HG02571 (cell line): Measurements from ENCODE around the gene B4GALT1.
"Not testable (repeated sequence)": the region's sequence is repeated elsewhere in the genome, so short reads cannot be mapped to it uniquely, and the experiment has no call there.

Experiments
- ATAC-seq: cut with Tn5 transposase; IDR thresholded peaks from one replicate; pipeline ENCODE4 v1.9.1; 2021; ENCODE audit warnings: mild to moderate bottlenecking, moderate library complexity; ENCODE audit not compliant: unreplicated experiment

B4GALT1 gene

DNA sequence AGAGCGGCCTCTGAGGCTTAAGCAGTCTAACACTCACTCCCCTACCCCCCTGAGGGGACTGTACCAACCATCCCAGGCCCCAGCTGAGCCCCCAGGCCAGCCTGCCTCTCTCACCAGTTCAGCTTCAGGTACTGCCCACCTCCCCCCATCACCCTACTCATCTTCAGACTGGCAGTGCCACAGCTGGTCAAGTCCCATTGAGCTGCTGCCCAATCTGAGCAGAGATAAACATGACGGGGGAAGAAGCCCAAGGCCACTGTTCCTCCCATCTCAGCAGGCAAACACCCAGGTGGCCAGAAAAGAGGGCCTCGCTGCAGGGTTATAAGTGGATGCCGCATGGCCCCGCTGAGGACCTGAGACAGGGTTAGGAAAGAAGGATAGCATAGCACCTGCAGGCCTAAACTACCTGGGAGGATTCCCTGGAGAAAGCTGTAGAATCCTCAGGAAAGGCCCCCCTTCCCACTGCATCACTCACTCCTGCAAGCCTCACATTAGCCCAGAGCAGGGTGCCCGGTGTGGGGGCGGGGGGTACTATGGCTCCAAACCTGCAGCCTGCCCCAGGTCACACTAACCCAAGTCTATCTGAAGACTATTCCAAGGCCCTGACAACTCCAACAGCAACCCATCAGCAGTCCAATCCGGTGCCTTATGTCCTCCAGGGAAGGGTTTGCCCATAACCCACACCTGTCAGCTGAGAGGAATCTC is 3.6 kb downstream of the B4GALT1 start:
- ATAC-seq: no peak

DNA sequence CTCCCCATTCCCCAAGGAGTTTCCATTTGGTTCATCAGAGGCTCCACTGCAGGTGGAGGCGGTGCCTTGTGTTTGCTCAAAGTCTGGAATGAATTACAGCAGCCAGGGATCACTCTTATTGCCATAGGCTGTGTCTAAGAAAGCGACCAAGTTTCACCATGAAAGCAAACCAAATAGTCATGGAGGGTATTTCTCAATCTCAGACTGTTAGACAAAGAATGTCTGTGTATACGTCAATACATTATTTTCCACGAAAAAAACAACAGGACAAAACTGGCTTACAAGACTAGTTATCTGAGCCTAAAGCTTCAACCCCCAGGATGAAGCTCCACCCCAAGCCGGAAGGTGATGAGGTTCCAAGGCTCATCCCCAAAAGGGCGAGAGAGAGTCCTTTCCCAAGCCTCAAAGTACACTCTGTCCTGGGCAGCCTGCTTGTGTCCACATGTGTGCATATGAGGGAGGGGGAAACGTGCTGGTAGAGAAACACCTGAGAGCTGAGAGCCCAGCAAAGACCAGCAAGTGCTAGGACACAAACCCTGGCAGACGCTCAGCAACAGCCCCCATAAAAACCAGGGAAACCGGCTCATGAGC is 4.3 kb downstream of the B4GALT1 start:
- no peak for ATAC-seq

DNA sequence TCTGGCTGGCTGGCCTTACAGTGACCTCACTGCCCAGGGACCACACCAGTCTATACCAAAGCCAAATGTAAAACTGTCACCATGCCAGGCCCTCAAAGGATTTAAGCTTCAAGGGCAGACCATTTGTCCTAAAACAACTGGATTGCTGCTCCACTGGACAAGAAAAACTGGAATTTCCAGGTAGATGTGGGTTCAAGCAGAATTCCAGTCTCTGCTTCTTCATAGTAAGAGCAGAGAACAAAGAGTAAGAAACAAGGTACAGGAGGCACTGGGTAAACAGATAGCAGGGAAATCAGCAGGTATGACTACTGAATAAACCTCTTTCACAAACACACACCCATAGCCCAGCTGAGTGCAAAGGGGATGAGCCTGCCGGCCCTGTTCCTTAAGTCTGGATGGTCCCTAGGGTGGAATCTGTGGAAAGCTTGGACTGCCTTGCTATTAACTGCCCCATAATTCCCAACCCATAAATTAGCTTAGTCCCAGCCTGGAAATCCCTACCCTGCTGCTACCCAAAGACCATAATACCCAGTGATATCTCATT is 5.5 kb downstream of the B4GALT1 start:
- no peak for ATAC-seq

DNA sequence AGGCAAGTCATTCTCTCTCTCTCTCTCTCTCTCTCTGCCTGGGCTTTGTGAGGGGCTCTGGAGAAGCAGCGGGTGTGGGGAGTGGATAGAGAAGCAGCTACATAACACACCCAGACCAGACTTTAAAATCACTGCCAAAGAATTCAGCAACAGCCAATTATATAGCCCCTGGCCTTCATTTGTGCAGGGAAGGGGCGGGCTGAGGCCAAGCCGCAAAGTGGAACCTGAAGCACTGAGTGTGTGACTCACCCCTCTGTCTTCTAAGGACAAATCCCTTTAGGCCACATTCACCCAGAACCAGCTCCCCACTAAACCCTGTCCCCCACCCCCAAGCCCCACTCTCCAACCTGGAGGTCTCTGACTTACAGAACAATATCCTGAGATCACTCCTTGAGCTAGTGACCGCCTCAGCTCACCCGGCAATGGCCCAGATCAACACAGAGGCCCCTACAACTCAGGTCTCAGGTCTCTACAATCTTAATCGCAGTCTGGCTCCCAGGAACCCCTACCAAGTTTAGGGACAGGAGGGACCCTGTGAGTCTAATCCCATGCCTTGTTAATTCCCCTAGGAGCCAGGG is 6.0 kb downstream of the B4GALT1 start:
- ATAC-seq: no peak

DNA sequence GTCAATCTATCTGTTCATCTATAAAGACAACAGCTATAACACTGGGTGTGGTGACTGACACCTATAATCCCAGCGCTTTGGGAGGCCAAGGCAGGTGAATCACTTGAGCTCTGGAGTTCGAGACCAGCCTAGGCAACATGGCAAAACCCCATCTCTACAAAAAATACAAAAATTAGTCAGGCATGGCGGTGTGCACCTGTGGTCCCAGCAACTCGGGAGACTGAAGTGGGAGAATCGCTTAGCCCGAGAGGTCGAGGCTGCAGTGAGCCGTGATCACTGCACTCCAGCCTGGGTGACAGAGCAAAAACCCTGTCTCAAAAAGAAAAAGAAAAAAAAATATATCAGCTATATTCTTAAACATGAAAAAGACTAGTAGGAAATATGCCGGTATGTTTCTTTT is 6.7 kb downstream of the B4GALT1 start:
- ATAC-seq: not testable (repeated sequence)

DNA sequence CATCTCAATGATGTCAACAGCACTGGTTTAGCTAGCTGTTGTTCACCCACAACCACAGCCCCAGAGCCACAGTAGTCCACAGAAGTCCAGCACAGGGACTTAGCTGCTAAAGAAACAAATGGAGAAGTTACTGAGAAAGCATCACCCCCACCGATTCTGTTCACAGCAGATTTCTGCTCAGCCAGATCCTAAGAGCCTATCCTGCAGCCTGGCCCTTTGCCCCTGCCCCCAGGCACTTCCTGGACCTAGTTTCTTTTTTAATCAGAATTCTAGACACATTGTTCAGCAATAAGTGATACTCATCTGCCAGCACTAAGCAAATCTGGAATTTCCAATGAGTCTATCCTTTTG is 7.4 kb downstream of the B4GALT1 start:
- peak; percentile 24 for ATAC-seq

DNA sequence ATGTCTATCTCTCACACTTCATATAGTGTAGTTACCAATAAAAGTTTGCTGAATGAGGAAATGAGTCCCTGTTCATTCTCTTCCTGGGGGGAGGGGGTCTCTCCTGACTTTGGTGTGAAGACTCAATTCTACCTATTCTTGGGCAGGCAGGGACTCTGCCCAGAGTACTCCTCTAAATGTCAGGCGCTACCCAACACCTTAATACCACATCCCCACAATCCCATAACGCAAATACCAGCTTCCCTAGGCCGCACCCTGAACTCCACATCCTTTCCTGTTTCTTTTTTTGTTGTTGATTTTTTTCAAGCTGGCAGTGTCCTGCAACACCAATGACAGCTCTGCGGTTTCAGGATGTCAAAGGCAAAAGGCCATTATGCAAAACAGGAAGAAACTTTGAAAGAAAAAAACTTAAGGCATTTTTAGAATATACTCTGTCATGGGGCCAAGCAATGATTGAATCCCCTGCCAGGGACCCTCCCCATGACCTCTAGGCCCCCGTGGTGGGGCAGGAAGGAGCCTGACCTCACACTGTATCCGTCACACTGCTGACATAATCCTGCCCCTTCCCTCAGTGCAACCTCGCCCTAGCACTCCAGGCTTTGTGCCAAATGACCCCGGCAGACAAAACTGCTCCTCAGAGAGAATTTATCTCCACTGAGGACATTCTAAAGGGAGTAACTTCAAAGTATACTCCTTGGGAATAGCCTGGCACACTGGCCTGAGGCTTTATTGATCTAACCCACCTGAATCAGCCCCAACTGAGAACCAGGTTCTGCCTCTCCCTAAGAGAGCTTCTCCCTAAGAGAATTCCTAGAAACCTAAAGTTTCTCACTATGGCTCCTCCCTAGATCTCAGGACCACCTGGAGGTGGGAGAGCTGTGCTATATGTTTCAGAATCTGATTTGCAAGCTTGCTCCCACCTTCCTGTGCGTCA is 8.0 kb downstream of the B4GALT1 start:
- no peak for ATAC-seq

DNA sequence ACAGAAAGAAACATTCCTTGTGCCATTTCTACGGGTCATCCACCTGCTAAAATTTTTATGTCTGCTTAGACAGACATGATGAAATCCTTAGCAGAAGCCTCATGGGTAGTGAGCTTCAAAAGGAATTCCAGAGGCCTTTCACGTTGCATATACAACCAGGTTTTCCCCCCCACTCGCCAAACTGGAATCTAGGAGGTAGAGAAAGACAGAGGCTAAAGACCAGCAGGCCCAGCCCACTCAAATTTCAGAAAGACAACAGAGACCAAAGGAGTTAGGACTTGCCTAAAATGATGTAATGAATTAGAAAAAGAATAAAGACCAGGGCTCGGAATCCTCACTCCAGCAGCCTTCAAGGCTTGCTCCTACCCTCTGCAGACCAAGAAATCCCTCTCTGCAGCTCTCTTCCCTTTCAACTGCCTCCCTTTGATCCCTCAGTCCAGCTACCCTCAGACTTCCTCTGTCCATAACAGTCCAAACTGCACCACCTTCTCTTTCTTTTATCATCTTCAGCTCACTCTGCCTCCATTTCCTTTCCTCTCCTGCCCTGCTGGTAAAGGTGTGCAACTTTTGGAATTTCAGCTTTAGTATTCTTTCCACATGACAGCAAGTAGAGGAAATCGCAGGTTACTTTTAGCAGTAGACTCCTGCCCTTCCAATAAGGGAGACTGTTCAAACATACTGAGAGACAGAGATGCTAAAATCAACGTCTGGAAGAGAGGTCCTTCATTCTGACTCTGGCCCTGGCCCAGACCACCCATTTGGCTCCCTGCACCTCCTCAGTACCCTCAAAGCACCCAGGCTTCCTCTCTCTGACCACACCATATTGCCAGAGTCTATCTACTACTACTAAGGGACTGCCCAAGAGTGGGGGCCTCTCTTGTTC is 8.9 kb downstream of the B4GALT1 start:
- ATAC-seq: no peak

DNA sequence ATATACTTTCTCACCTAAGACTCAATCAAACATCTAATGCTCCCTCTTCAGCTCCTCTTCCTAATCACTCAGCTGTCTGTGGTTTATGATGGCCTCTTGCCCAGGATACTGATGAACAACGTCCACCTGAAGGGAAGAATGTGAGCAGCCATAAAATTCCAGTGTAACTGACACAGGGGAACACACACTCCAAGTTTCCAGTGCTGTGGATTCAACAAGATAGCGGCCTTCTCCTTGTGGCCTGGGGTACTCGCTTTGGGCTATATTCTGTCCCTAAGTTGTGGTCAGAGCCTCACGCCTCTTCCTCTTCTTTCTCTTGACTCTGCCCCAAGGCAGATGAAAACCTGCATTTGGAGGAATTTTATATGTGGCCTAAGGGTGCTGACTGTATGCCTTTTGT is 11.7 kb downstream of the B4GALT1 start:
- ATAC-seq: no peak

DNA sequence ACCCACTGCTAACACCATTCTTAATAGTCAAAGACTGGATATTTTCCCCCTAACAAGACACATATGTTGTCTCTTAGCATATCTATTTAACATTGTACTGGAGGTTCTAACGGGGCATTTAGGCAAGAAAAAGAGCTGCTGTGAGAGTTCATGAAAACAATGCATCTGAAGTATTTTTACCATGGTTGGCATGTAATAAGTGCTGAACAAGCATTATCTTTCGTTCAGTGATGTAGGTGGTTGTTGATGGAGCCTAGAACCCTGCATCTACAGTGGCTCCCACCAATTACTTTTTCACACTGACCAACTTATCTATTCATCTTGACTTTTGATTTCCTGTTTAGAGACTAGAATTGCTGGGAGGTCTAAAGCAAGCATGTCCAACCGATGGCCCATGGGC is 12.8 kb downstream of the B4GALT1 start:
- no peak for ATAC-seq

DNA sequence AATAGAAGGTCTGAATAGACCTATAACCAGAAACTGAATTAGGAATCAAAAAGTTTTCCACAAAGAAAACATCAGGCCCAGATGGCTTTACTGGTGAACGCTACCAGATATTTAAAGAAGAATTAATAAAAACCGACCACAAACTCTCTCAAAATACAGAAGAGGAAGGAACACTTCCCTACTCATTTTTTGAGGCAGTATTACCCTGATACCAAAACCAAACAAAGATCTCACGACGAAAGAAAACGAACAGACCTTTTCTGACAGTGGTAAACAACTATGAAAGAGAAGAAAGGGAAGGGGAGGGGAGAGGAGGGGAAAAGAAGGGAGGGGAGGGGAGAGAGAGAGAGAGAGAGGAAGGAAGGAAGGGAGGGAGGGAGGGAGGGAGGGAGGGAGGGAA is 13.5 kb downstream of the B4GALT1 start:
- ATAC-seq: no peak

DNA sequence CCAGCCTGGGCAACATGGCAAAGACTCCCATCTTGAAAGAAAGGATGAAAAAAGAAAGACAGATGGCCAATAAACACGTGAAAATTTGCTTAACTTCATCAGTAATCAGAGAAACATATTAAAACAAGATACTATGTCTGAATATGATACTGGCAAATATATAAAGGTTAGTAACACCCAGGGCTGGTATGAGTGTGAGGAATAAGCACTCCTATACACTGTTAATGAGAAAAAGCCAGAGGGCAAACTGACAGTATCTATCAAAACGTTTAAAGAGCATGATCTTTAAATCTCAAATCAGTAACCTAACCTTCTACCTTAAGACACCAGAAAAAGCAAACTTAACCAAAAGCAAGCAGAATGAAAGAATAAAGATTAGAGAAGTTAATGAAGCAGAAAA is 14.1 kb downstream of the B4GALT1 start:
- ATAC-seq: no peak

DNA sequence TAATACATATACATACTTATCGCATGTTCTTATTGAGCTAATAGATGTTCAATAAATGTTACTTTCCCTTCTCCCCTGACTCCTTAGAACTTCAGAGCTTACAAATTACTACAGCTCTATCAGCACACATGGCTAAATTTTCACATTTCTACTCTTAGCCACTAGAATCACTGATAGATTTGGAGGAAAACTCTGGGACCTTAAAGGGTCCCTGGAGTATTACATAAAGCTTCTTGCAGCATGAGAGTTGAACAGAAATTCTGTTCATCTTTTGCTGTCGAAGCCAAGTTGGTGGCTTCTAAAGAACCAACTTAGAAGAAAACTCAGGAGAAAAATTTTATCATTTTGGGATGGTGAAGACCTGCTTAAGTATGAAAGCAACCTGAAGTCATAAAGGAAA is 15.5 kb downstream of the B4GALT1 start:
- ATAC-seq: no peak

DNA sequence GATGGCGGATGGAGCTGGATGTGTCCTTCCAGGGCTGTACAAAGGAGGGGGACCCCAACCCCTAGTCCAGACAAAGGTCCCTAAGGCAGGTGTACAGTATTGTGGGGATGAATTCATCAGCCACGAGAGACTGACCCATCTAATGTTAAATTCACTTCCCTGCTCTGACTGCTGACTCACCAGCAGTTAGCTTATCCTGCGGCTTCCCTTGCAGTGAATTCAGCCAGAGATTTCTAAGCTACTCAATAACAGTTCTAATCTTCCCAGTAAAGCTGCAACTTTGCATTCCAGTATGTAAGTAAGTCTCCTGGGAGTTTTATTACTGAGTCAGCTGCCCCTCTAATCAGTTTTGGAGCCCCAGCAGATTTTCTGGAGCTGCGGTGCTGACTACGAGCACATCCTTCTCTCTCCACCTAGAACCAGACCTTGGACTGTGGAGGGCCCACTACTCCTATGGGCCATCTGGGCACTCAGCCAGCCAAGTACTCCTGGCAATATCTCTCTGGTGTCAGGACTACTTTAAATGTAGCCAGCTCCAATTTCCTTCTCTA is 16.1 kb downstream of the B4GALT1 start:
- no peak for ATAC-seq

DNA sequence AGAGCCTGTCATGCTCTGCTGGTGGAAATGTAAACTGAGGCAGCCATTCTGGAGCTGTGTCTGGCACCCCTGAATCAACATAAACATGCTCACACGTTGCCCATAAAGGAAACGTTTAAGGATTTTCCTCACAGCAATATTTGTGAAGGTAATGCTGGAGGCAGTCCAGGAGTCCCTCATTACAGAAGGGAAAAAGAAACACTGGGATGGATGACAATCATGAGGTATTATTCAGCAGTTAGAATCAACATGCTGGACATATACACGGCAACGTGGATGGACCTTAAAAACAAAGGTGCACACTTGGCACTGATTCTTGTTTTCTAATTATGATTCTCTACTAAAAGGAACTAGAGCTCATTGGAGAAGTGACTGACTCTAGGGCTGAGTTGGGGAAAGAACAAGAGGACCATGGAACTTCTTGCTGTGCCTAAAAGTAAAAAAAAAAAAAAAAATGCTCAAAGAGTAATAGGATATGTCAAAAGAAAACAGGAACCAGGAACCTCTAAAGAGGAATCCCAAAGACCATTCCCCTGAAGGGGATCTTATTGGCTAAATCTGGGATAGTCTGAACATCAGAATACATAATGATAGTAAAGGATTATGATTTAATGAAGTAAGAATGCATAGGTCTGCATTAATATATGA is 18.6 kb downstream of the B4GALT1 start:
- no peak for ATAC-seq

DNA sequence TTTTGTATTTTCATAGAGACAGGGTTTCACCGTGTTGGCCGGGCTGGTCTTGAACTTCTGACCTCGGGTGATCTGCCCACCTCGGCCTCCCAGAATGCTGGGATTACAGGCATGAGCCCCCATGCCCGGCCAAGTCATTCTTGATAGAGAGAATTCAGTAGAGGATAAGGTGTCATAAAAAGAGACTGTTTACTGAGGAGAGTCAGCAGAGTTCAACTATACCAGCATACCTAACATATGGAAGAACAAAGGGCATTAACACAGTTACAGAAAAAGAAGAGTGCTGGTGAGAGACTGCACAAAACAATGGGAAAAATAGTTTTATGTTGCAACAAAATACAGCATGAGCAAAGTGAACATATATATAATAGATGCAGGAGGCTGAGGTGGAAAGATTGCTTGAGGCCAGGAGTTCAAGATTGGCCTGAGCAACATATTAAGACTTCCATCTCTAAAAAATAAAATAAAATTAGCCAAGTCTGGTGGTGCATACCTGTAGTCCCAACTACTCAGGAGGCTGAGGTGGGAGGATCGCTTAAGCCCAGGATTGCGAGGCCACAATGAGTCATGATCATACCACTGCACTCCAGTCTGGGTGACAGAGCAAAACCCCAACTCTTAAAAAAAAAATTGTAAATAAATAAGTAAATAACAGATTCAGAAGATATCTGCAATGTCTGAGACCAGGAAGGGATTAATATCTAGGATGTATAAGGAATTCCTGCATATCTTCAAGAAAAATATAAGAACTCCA is 19.5 kb downstream of the B4GALT1 start:
- ATAC-seq: no peak

DNA sequence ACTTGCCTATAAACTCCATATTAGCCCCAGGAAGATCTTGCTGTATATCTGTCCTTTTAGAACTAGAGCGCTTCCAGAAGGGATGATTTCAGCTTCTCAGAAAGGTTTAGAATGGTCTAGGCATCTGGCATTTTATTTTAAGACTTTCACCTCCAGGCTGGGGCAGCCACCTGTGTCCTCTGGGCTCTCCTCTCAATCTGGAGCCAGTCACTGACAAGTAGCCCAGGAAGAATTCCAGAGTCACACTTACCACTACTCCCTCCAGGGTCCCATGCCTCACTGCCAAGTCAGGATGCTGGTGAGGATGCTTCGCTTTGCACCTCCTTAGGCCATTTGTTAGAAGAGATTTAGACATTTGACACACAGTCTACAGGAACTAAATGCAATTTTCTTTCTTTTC is 20.8 kb downstream of the B4GALT1 start:
- no peak for ATAC-seq

DNA sequence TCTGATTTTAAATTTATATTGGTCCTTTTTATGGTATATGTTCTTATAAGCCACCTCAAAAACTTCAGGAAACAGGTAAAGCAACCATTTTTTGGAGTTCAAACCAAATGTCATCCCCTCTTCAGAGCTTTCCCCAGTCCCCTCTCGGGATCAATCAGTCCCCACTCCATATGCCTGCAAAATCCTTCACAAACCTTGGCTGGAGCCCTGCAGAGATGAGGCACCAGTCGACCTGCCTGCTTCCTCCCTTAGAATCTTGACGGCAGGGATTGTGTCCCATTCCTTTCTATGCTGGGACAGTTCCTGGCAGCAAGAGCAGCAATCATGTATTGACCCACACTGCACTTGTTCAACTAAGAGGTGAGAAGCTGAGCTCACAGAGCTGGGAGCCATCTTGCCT is 22.6 kb downstream of the B4GALT1 start:
- no peak for ATAC-seq

DNA sequence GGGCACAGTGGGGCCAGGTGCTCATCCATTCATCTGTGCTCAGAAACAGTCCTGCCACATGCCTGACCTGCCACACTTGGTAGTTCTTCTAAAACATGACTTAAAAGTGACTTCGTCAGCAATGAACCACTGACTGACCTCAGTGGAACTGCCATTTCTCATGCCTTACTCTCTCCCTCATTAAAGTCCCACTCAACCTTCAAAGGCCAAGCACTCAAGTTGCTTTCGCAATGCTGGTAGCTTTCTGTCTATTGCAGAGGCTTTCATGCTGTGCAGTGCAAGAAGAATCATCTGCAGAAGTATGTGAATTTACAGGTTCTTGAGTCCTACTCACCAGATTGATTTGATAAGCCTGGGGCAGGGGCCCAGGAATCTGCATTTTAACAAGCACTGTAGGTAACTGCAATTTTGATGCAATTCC is 23.9 kb downstream of the B4GALT1 start:
- ATAC-seq: no peak
